Hematopoietic multipotent progenitor cell treated with erythropoietin and hydrocortisone succinate and interleukin-3 and kit ligand, for 17 days (in vitro differentiated cells): ENCODE data around the gene KCNK1.

ENCODE experiments used
- DNase-seq: peaks from one replicate; pipeline ENCODE4 v3.0.0-alpha.2; 2015; ENCODE audit warnings: low spot score

The KCNK1 gene

GRCh38 chr1:233704898-233705723 lies 91.2 kb downstream of the KCNK1 start:
- no peak for DNase-seq

GRCh38 chr1:233707153-233707879 lies 93.4 kb downstream of the KCNK1 start:
- DNase-seq, result no peak

GRCh38 chr1:233707880-233708815 lies 94.2 kb downstream of the KCNK1 start:
- no peak for DNase-seq

GRCh38 chr1:233710031-233710430 lies 96.1 kb downstream of the KCNK1 start:
- no peak for DNase-seq

- no peak for DNase-seq
Measured at GRCh38 chr1:233710507-233710906, 96.6 kb downstream of the KCNK1 start.

GRCh38 chr1:233714631-233715217 lies 100.8 kb downstream of the KCNK1 start:
- no peak for DNase-seq

GRCh38 chr1:233718057-233718456 lies 104.2 kb downstream of the KCNK1 start:
- no peak for DNase-seq

- no peak for DNase-seq
Measured at GRCh38 chr1:233719655-233720341, 105.9 kb downstream of the KCNK1 start.

- DNase-seq, result no peak
Measured at GRCh38 chr1:233721004-233721595, 107.2 kb downstream of the KCNK1 start.
